DOHH2 (cell line): ENCODE results near the gene RAI1.

Experiments
- H3F3A ChIP-seq: fragments of 200-600 bp; sonication (generic), shearing (Covaris generic); 2 replicates; pipeline ENCODE4 v1.6.0; 2016; ENCODE audit warnings: antibody characterized with exemption, mild to moderate bottlenecking; ENCODE audit not compliant: control insufficient read depth, insufficient read depth
- H3K27ac ChIP-seq: fragments of 200-600 bp; sonication (generic); 2 replicates; pipeline ENCODE4 v1.5.1; 2014; ENCODE audit warnings: low read depth, mild to moderate bottlenecking, low read length, moderate library complexity
- H3K27me3 ChIP-seq: fragments of 200-600 bp; sonication (generic); 2 replicates; pipeline ENCODE4 v1.6.1; 2014; ENCODE audit warnings: mild to moderate bottlenecking, low read length, mixed read lengths; ENCODE audit not compliant: control insufficient read depth
- H3K36me3 ChIP-seq: fragments of 200-600 bp; sonication (generic); 2 replicates; pipeline ENCODE4 v1.6.1; 2014; ENCODE audit warnings: mild to moderate bottlenecking, low read length, moderate library complexity, mixed read lengths; ENCODE audit not compliant: control insufficient read depth
- H3K4me1 ChIP-seq: fragments of 200-600 bp; sonication (generic); 2 replicates; pipeline ENCODE4 v1.6.1; 2014; ENCODE audit warnings: mild to moderate bottlenecking, low read length, mixed read lengths; ENCODE audit not compliant: control insufficient read depth
- H3K4me2 ChIP-seq: fragments of 200-600 bp; sonication (generic); 2 replicates; pipeline ENCODE4 v1.6.0; 2014; ENCODE audit warnings: mild to moderate bottlenecking, low read length, moderate library complexity
- H3K4me3 ChIP-seq: fragments of 200-600 bp; sonication (generic); 2 replicates; pipeline ENCODE4 v1.5.1; 2014; ENCODE audit warnings: mild to moderate bottlenecking, low read length, mixed read lengths
- H3K79me2 ChIP-seq: fragments of 200-600 bp; sonication (generic); 2 replicates; pipeline ENCODE4 v1.6.1; 2014; ENCODE audit warnings: mild to moderate bottlenecking, low read length, mixed read lengths; ENCODE audit not compliant: control insufficient read depth
- H3K9me2 ChIP-seq: fragments of 200-600 bp; sonication (generic); replicated peaks from 2 replicates; pipeline ENCODE4 v1.6.1; 2014; ENCODE audit warnings: mild to moderate bottlenecking, low read length, mixed read lengths; ENCODE audit not compliant: control insufficient read depth
- H3K9me3 ChIP-seq: fragments of 200-600 bp; sonication (generic); 2 replicates; pipeline ENCODE4 v1.6.1; 2014; ENCODE audit warnings: antibody characterized with exemption, low read length, mixed read lengths; ENCODE audit not compliant: control insufficient read depth, insufficient read depth
- H4K20me1 ChIP-seq: fragments of 200-600 bp; sonication (generic); 2 replicates; pipeline ENCODE4 v1.6.0; 2014; ENCODE audit warnings: low read depth, mild to moderate bottlenecking, antibody characterized with exemption, low read length, moderate library complexity; ENCODE audit not compliant: control insufficient read depth, insufficient read depth
- CTCF ChIP-seq: fragments of 200-600 bp; sonication (generic); IDR thresholded peaks from one replicate; pipeline ENCODE4 v1.5.1; 2014; ENCODE audit warnings: antibody characterized with exemption, mild to moderate bottlenecking, low read depth, low read length; ENCODE audit not compliant: poor library complexity, severe bottlenecking
- EZH2phosphoT487 ChIP-seq: fragments of 200-600 bp; sonication (generic); IDR thresholded peaks from 2 replicates; pipeline ENCODE4 v1.6.1; 2017; ENCODE audit warnings: borderline replicate concordance, mild to moderate bottlenecking, antibody characterized with exemption, low read length, moderate library complexity, mixed read lengths

Gene RAI1

GRCh38 chr17:17736205-17737183 is 55.2 kb downstream of the RAI1 start:
- H3K4me2 ChIP-seq: no peak overlapping the region
- peaks cover 76% of the 10 kb centered on the region for H3K79me2 ChIP-seq

GRCh38 chr17:17737961-17738894 is 57.0 kb downstream of the RAI1 start:
- no peaks in the 10 kb centered on the region for H3K9me3 ChIP-seq
- no peaks in the 10 kb centered on the region for H3K27me3 ChIP-seq
- no peaks in the 10 kb centered on the region for H3K36me3 ChIP-seq
- no peaks in the 10 kb centered on the region for H3F3A ChIP-seq
- H3K9me2 ChIP-seq: no peaks in the 10 kb centered on the region
- H3K4me1 ChIP-seq: peaks cover 36% of the 10 kb centered on the region
- H3K4me3 ChIP-seq: peak overlapping the region; percentile 22; the same call in 1 of the 2 replicates
- TF ChIP-seq EZH2phosphoT487: no peak
- no peak for TF ChIP-seq CTCF
- H3K27ac ChIP-seq: no peak overlapping the region; the same call in 1 of the 2 replicates
- peaks cover 27% of the 10 kb centered on the region for H4K20me1 ChIP-seq
- H3K79me2 ChIP-seq: peaks cover 80% of the 10 kb centered on the region
- H3K4me2 ChIP-seq: peak overlapping the region; percentile 52

More at GRCh38 chr17:17736205-17737183, 55.2 kb downstream of the RAI1 start:
- peaks cover 36% of the 10 kb centered on the region for H3K4me1 ChIP-seq
- no peaks in the 10 kb centered on the region for H3K27me3 ChIP-seq
- peaks cover 20% of the 10 kb centered on the region for H4K20me1 ChIP-seq
- H3K4me3 ChIP-seq: no peak overlapping the region
- H3K9me3 ChIP-seq: no peaks in the 10 kb centered on the region
- no peak overlapping the region for H3K27ac ChIP-seq
- peaks cover 4% of the 10 kb centered on the region; the same call in 1 of the 2 replicates for H3K36me3 ChIP-seq
- no peaks in the 10 kb centered on the region for H3F3A ChIP-seq
- no peak for TF ChIP-seq EZH2phosphoT487
- TF ChIP-seq CTCF: no peak
- H3K9me2 ChIP-seq: no peaks in the 10 kb centered on the region

DNA sequence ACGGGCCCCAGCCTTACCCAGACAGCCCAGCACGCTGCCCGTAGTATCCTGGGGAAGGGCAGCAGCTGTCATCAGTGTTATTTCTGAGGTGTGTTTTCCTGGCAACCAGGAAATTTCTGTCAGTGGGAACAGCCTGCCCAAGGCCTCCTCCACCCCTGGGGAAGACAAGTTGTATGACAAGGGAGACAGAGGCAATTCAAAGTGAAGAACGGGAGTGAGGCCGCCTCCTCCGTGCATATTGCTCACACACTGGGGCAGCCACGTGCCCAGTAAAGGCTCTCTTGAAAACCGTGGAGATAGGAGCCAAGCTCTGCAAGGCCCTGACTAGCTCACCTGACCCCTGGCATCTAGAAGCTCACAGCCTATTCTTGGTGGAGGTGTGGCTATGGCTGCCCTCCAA is 57.6 kb downstream of the RAI1 start:
- no peaks in the 10 kb centered on the region for H3K27me3 ChIP-seq
- H3K9me2 ChIP-seq: no peaks in the 10 kb centered on the region
- no peak overlapping the region for H3K4me2 ChIP-seq
- peaks cover 27% of the 10 kb centered on the region for H4K20me1 ChIP-seq
- H3K36me3 ChIP-seq: no peaks in the 10 kb centered on the region
- no peaks in the 10 kb centered on the region for H3F3A ChIP-seq
- H3K4me3 ChIP-seq: no peak overlapping the region
- no peak overlapping the region for H3K27ac ChIP-seq
- no peak for TF ChIP-seq CTCF
- TF ChIP-seq EZH2phosphoT487: no peak
- H3K79me2 ChIP-seq: peaks cover 77% of the 10 kb centered on the region
- peaks cover 36% of the 10 kb centered on the region for H3K4me1 ChIP-seq
- H3K9me3 ChIP-seq: no peaks in the 10 kb centered on the region
